Measurements from ENCODE around the gene TXN2.

The TXN2 gene

GRCh38 chr22:36419912-36420882, 61.2 kb downstream of the TXN2 start:
- Histone ChIP-seq H3K27me3 (ENCODE audit: insufficient read depth, low read length) (no peaks in the 10 kb centered on the region), H3K4me2 (ENCODE audit: low read length) (no peak overlapping the region), H3K9me3 (ENCODE audit: low read length) (no peaks in the 10 kb centered on the region), H3K9me2 (ENCODE audit: low read depth, low read length) (no peaks in the 10 kb centered on the region), H3K4me3 (ENCODE audit: low read depth, low read length, poor library complexity, severe bottlenecking) (no peak overlapping the region), H3K36me3 (ENCODE audit: insufficient read depth, low read length) (no peaks in the 10 kb centered on the region), H4K20me1 (ENCODE audit: insufficient read depth, low read length) (no peaks in the 10 kb centered on the region), H3F3A (ENCODE audit: insufficient read depth, low read length) (0 out of 2 replicates have a peak, but pooled peaks cover 6% of the 10 kb centered on the region), H2AFZ (ENCODE audit: low read length) (no peak overlapping the region), H3K4me1 (ENCODE audit: insufficient read depth, low read length, severe bottlenecking) (peaks cover 33% of the 10 kb centered on the region), H3K9ac (ENCODE audit: low read length) (no peak overlapping the region), H3K79me2 (ENCODE audit: insufficient read depth, low read length) (no peaks in the 10 kb centered on the region), H3K27ac (ENCODE audit: low read depth, low read length, poor library complexity, severe bottlenecking) (peak overlapping the region; percentile 28)
- TF ChIP-seq EZH2 (IDR thresholded peaks at IDR 0.05; ENCODE audit: borderline replicate concordance, low read length) (no peak), CTCF (IDR thresholded peaks at IDR 0.05; ENCODE audit: low read length) (no peak)

GRCh38 chr22:36419177-36419911, 62.1 kb downstream of the TXN2 start:
- peaks cover 36% of the 10 kb centered on the region for H3K4me1 ChIP-seq (ENCODE audit: insufficient read depth, low read length, severe bottlenecking)
- H3K36me3 ChIP-seq (ENCODE audit: insufficient read depth, low read length): no peaks in the 10 kb centered on the region
- peak overlapping the region; percentile 20 for H3K27ac ChIP-seq (ENCODE audit: low read depth, low read length, poor library complexity, severe bottlenecking)
- H3K27me3 ChIP-seq (ENCODE audit: insufficient read depth, low read length): no peaks in the 10 kb centered on the region
- H3F3A ChIP-seq (ENCODE audit: insufficient read depth, low read length): 0 out of 2 replicates have a peak, but pooled peaks cover 6% of the 10 kb centered on the region
- peak overlapping the region; percentile 5; the same call in 1 of the 2 replicates for H3K9ac ChIP-seq (ENCODE audit: low read length)
- no peak for TF ChIP-seq EZH2 (IDR thresholded peaks at IDR 0.05; ENCODE audit: borderline replicate concordance, low read length)
- TF ChIP-seq CTCF (IDR thresholded peaks at IDR 0.05; ENCODE audit: low read length): no peak
- no peak overlapping the region for H3K4me3 ChIP-seq (ENCODE audit: low read depth, low read length, poor library complexity, severe bottlenecking)
- no peaks in the 10 kb centered on the region for H3K9me2 ChIP-seq (ENCODE audit: low read depth, low read length)
- H2AFZ ChIP-seq (ENCODE audit: low read length): peak overlapping the region; percentile 45
- H3K4me2 ChIP-seq (ENCODE audit: low read length): peak overlapping the region; percentile 42
- no peaks in the 10 kb centered on the region for H3K79me2 ChIP-seq (ENCODE audit: insufficient read depth, low read length)
- no peaks in the 10 kb centered on the region for H3K9me3 ChIP-seq (ENCODE audit: low read length)
- H4K20me1 ChIP-seq (ENCODE audit: insufficient read depth, low read length): no peaks in the 10 kb centered on the region

GRCh38 chr22:36417281-36417686, 64.2 kb downstream of the TXN2 start:
- Histone ChIP-seq H3K36me3 (ENCODE audit: insufficient read depth, low read length) (no peaks in the 10 kb centered on the region), H3K9ac (ENCODE audit: low read length) (no peak overlapping the region), H3K4me2 (ENCODE audit: low read length) (no peak overlapping the region), H3K4me1 (ENCODE audit: insufficient read depth, low read length, severe bottlenecking) (peaks cover 30% of the 10 kb centered on the region), H3K9me3 (ENCODE audit: low read length) (no peaks in the 10 kb centered on the region), H3K9me2 (ENCODE audit: low read depth, low read length) (no peaks in the 10 kb centered on the region), H2AFZ (ENCODE audit: low read length) (no peak overlapping the region), H4K20me1 (ENCODE audit: insufficient read depth, low read length) (no peaks in the 10 kb centered on the region), H3K4me3 (ENCODE audit: low read depth, low read length, poor library complexity, severe bottlenecking) (no peak overlapping the region), H3K79me2 (ENCODE audit: insufficient read depth, low read length) (no peaks in the 10 kb centered on the region), H3F3A (ENCODE audit: insufficient read depth, low read length) (0 out of 2 replicates have a peak, but pooled peaks cover 6% of the 10 kb centered on the region), H3K27me3 (ENCODE audit: insufficient read depth, low read length) (no peaks in the 10 kb centered on the region), H3K27ac (ENCODE audit: low read depth, low read length, poor library complexity, severe bottlenecking) (peak overlapping the region; percentile 40)
- TF ChIP-seq EZH2 (IDR thresholded peaks at IDR 0.05; ENCODE audit: borderline replicate concordance, low read length): no peak
- no peak for TF ChIP-seq CTCF (IDR thresholded peaks at IDR 0.05; ENCODE audit: low read length)

Measured in OCI-LY1 (cell line).